SU-DHL-6 (cell line): ENCODE measurements around the gene PRSS50.

Experiments used
- H2AFZ ChIP-seq: fragments of 200-600 bp; sonication (generic); 2 replicates; pipeline ENCODE4 v1.6.1; 2014; ENCODE audit warnings: low read depth, mild to moderate bottlenecking, moderate library complexity, mixed read lengths, antibody characterized with exemption, low read length; ENCODE audit not compliant: severe bottlenecking
- H3F3A ChIP-seq: fragments of 200-600 bp; shearing (Covaris generic); 2 replicates; pipeline ENCODE4 v1.6.0; 2016; ENCODE audit warnings: antibody characterized with exemption, mild to moderate bottlenecking; ENCODE audit not compliant: insufficient read depth
- H3K27ac ChIP-seq: fragments of 200-600 bp; sonication (generic); 2 replicates; pipeline ENCODE4 v1.5.1; 2016; ENCODE audit warnings: low read depth, mild to moderate bottlenecking, low read length, moderate library complexity, mixed read lengths
- H3K27me3 ChIP-seq: fragments of 200-600 bp; sonication (generic), shearing (Covaris generic); 2 replicates; pipeline ENCODE4 v1.6.0; 2014; ENCODE audit warnings: mild to moderate bottlenecking, low read length
- H3K36me3 ChIP-seq: fragments of 200-600 bp; sonication (generic); 2 replicates; pipeline ENCODE4 v1.6.1; 2014; ENCODE audit warnings: mild to moderate bottlenecking, low read length, mixed read lengths
- H3K4me2 ChIP-seq: fragments of 300-600, 200-600 bp; shearing (Covaris generic), sonication (generic); 2 replicates; pipeline ENCODE4 v1.6.0; 2014; ENCODE audit warnings: low read length, low read depth, mild to moderate bottlenecking; ENCODE audit not compliant: poor library complexity, severe bottlenecking
- H3K4me3 ChIP-seq: fragments of 200-600 bp; sonication (generic); 2 replicates; pipeline ENCODE4 v1.5.1; 2014; ENCODE audit warnings: antibody characterized with exemption, low read length, mild to moderate bottlenecking, mixed read lengths; ENCODE audit not compliant: insufficient read depth, poor library complexity, severe bottlenecking
- H3K79me2 ChIP-seq: fragments of 200-600 bp; sonication (generic); 2 replicates; pipeline ENCODE4 v1.6.1; 2014; ENCODE audit warnings: mild to moderate bottlenecking, low read length, moderate library complexity; ENCODE audit not compliant: insufficient read depth
- H3K9ac ChIP-seq: fragments of 200-600 bp; sonication (generic); 2 replicates; pipeline ENCODE4 v1.7.0; 2014; ENCODE audit warnings: mild to moderate bottlenecking, low read length
- H3K9me2 ChIP-seq: fragments of 200-600 bp; sonication (generic); replicated peaks from 2 replicates; pipeline ENCODE4 v1.6.1; 2014; ENCODE audit warnings: low read length; ENCODE audit not compliant: insufficient read depth
- H3K9me3 ChIP-seq: fragments of 200-600 bp; sonication (generic); 2 replicates; pipeline ENCODE4 v1.6.1; 2014; ENCODE audit warnings: low read length, mixed read lengths; ENCODE audit not compliant: insufficient read depth
- H4K20me1 ChIP-seq: fragments of 200-600 bp; sonication (generic); 2 replicates; pipeline ENCODE4 v1.6.1; 2014; ENCODE audit warnings: low read depth, mild to moderate bottlenecking, antibody characterized with exemption, low read length, moderate library complexity, mixed read lengths
- EZH2phosphoT487 ChIP-seq: fragments of 200-600 bp; sonication (generic), shearing (Covaris generic); conservative IDR thresholded peaks from 2 replicates; pipeline ENCODE4 v1.6.1; 2018; ENCODE audit warnings: mild to moderate bottlenecking, antibody characterized with exemption, low read length, moderate library complexity, mixed read lengths
- TF ChIP-seq, protein P1 (sequence below): fragments of 200-600 bp; sonication (generic); IDR thresholded peaks from one replicate; pipeline ENCODE4 v1.5.1; 2017; ENCODE audit warnings: antibody characterized with exemption, mild to moderate bottlenecking, low read length, moderate library complexity; ENCODE audit not compliant: insufficient read depth, poor library complexity, severe bottlenecking

Gene PRSS50

DNA sequence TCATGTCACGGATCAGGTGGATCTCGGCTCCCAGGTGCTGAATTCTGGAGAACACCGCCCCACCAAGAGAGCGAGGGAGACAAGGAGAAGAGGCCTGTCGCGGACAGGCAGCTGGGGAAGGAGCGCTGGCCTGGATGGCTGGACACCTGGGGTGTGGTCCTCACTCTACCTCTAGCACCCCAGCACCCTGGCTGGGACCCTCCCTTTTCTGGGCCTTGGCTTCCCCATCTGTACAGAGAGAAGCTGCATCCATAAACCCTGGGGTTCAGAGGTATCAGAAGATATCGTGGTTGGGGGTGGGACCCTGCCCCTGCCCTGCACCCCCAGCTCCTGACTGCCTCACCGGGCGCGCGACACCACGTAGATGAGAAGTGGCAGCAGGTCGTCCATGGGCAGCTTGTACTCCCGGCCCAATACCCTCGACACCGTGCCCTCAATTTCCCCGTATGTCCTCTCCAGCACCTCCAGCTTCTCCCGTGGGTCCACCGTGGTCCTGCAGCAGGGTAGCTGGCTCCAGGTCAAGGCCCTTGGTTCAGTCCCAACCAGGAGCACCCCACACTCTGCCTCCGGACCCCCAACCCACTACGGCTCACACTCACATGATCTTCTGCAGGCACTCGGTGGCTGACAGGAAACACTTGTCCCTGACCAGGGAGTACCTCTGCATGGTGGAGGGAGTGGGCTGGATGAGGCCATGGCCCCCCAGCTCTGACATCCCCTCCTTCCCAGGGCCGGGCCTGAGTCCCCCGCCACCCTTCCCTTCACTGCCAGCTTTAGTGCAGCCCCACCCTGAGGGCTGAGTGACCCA lies 45.9 kb downstream of the PRSS50 start:
- Histone ChIP-seq H3K4me2 (no peak overlapping the region), H3K9me3 (no peaks in the 10 kb centered on the region), H3K79me2 (no peaks in the 10 kb centered on the region), H3K27ac (no peak overlapping the region), H3K27me3 (no peaks in the 10 kb centered on the region), H3K9ac (no peak overlapping the region), H3K4me3 (no peak overlapping the region), H3F3A (no peaks in the 10 kb centered on the region), H3K9me2 (no peaks in the 10 kb centered on the region), H4K20me1 (no peaks in the 10 kb centered on the region), H3K36me3 (no peaks in the 10 kb centered on the region), H2AFZ (no peak overlapping the region)
- TF ChIP-seq, protein P1, sequence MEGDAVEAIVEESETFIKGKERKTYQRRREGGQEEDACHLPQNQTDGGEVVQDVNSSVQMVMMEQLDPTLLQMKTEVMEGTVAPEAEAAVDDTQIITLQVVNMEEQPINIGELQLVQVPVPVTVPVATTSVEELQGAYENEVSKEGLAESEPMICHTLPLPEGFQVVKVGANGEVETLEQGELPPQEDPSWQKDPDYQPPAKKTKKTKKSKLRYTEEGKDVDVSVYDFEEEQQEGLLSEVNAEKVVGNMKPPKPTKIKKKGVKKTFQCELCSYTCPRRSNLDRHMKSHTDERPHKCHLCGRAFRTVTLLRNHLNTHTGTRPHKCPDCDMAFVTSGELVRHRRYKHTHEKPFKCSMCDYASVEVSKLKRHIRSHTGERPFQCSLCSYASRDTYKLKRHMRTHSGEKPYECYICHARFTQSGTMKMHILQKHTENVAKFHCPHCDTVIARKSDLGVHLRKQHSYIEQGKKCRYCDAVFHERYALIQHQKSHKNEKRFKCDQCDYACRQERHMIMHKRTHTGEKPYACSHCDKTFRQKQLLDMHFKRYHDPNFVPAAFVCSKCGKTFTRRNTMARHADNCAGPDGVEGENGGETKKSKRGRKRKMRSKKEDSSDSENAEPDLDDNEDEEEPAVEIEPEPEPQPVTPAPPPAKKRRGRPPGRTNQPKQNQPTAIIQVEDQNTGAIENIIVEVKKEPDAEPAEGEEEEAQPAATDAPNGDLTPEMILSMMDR, result no peak
- no peak for TF ChIP-seq EZH2phosphoT487

- H2AFZ ChIP-seq, result no peak overlapping the region
- no peak overlapping the region for H3K27ac ChIP-seq
- no peaks in the 10 kb centered on the region for H3K79me2 ChIP-seq
- no peaks in the 10 kb centered on the region for H3K36me3 ChIP-seq
- no peak overlapping the region for H3K4me2 ChIP-seq
- H3K27me3 ChIP-seq, result no peaks in the 10 kb centered on the region
- H3K9ac ChIP-seq, result no peak overlapping the region
- H3F3A ChIP-seq, result no peaks in the 10 kb centered on the region
- TF ChIP-seq, protein P1, result no peak
- TF ChIP-seq EZH2phosphoT487, result no peak
- H3K9me2 ChIP-seq, result no peaks in the 10 kb centered on the region
- H3K4me3 ChIP-seq, result no peak overlapping the region
- no peaks in the 10 kb centered on the region for H4K20me1 ChIP-seq
- no peaks in the 10 kb centered on the region for H3K9me3 ChIP-seq
Observed at GRCh38 chr3:46670891-46671427, 46.7 kb downstream of the PRSS50 start.

- H4K20me1 ChIP-seq, result no peaks in the 10 kb centered on the region
- H3K27me3 ChIP-seq, result no peaks in the 10 kb centered on the region
- H3K36me3 ChIP-seq, result no peaks in the 10 kb centered on the region
- no peak for TF ChIP-seq EZH2phosphoT487
- TF ChIP-seq, protein P1, result no peak
- H3K9me3 ChIP-seq, result no peaks in the 10 kb centered on the region
- no peaks in the 10 kb centered on the region for H3K79me2 ChIP-seq
- no peak overlapping the region for H3K27ac ChIP-seq
- H3K9ac ChIP-seq, result no peak overlapping the region
- H2AFZ ChIP-seq, result no peak overlapping the region
- no peak overlapping the region for H3K4me2 ChIP-seq
- H3F3A ChIP-seq, result no peaks in the 10 kb centered on the region
- H3K4me3 ChIP-seq, result no peak overlapping the region
- H3K9me2 ChIP-seq, result no peaks in the 10 kb centered on the region
Observed at GRCh38 chr3:46670000-46670890, 47.4 kb downstream of the PRSS50 start.
